Right lung (tissue), 5 donors: Measurements from ENCODE around the gene OR52E4. TPM values are rescaled to one million over a fixed set of nuclear protein-coding genes. Genes with fewer than 3 reads are reported as not detected.

ENCODE experiments used
- DNase-seq, 2 donors: peaks; one replicate each; pipeline ENCODE4 v3.0.0-alpha.2; 2013
- polyA plus RNA-seq, 5 donors: library from polyadenylated mRNA; unstranded; fragments of 120-200 nt; gene quantifications; one replicate each; pipeline versions ENCODE4 v1.2.1 to v1.2.3, GENCODE V29; 2013; ENCODE audit warnings: inconsistent platforms in 1 of 5, low replicate concordance in 1 of 5; ENCODE audit not compliant: insufficient read length in 5 of 5, insufficient read depth in 1 of 5

OR52E4 gene
- polyA plus RNA-seq, 5 donors, result not detected

GRCh38 chr11:5929571-5930368 is 49.3 kb downstream of the OR52E4 start:
- DNase-seq, result no peak

GRCh38 chr11:5930614-5931013 is 50.2 kb downstream of the OR52E4 start:
- DNase-seq, result no peak

DNA sequence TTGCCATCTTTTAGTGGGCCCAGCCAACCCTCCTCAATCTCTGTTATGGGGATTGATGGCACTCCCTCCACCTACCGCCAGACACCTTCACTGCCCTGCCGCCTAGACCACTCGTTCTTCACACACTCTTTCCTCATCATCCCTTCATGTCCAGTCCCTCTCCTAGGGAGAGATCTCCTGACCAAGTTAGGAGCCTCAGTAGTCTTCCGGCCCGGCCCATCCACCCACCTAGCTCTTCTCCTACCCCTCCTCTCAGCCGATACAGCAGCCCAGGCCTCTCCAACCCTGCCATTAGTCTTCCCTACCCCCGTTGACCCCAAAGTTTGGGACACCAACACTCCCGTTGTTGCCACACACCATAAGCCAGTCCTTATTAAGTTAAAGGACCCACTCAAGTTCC is 50.6 kb downstream of the OR52E4 start:
- no peak for DNase-seq

DNA sequence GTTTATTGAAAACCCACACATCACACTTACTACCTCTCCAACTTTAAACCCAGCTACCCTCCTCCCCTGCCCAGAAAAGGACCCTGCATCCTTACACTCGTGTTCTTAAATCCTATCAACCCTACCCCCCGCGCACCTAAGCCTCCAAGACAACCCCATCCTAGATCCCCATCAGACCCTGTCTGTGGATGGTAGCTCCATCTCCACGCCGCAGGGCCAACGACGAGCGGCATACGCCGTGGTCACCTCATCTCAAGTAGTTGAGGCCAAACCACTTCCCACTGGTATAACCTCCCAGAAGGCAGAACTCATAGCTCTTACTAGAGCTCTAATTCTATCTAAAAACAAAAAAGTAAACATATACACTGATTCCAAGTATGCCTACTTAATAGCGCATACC is 52.2 kb downstream of the OR52E4 start:
- no peak for DNase-seq

DNA sequence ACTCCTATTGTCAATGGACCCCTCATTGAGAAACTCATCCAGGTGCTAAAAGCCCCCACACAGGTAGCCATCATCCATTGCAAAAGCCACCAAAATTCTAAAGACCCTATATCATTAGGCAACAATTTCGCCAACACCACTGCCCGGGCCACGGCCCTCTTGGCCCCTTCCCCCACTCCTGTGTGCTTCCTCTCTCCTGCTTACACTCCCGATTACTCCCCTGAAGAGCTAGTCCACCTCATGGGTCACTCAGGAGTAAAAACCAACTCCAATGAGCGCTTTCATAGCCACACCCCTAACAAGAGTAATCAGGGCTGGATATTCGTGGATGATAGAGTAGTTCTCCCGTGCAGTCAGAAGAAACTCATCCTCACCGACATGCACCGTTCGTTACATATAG is 52.7 kb downstream of the OR52E4 start:
- DNase-seq, result no peak

Other genes with a start within 250 kb of the OR52E4 start
- 10 to 100 TPM; 45.7 to 67.7 (median 62.4) TPM for gene TRIM5, start 195.6 kb upstream of the OR52E4 start, polyA plus RNA-seq
- 10 to 100 TPM; 19.7 to 38.0 (median 26.7) TPM for gene TRIM22, start 190.8 kb upstream of the OR52E4 start, polyA plus RNA-seq
- gene OR56B1, start 144.2 kb upstream of the OR52E4 start, polyA plus RNA-seq, result under 1 TPM in 1 of 5 donors, not detected in 4; 0.12 TPM
- gene OR52N4, start 126.4 kb upstream of the OR52E4 start, polyA plus RNA-seq, result under 1 TPM in 1 of 5 donors, not detected in 4; 0.19 TPM
- not detected for gene OR52N5, start 97.3 kb upstream of the OR52E4 start, polyA plus RNA-seq
- gene OR52N1, start 89.4 kb upstream of the OR52E4 start, polyA plus RNA-seq, result not detected
- gene OR52N2, start 71.7 kb upstream of the OR52E4 start, polyA plus RNA-seq, result under 1 TPM in 1 of 5 donors, not detected in 4; 0.15 TPM
- gene OR52E6, start 38.7 kb upstream of the OR52E4 start, polyA plus RNA-seq, result not detected
- gene OR52E8, start 22.9 kb upstream of the OR52E4 start, polyA plus RNA-seq, result not detected
- gene OR52E5, start 12.6 kb downstream of the OR52E4 start, polyA plus RNA-seq, result not detected
- gene OR56A3, start 61.6 kb downstream of the OR52E4 start, polyA plus RNA-seq, result not detected
- gene OR56A5, start 87.9 kb downstream of the OR52E4 start, polyA plus RNA-seq, result not detected
- not detected for gene OR52L1, start 106.4 kb downstream of the OR52E4 start, polyA plus RNA-seq
- under 1 TPM in 4 of 5 donors, not detected in 1; 0.04 to 0.13 (median 0.05) TPM for gene OR56A4, start 126.3 kb downstream of the OR52E4 start, polyA plus RNA-seq
- not detected for gene OR56A1, start 150.1 kb downstream of the OR52E4 start, polyA plus RNA-seq
- under 1 TPM in 2 of 5 donors, not detected in 3; 0.13 to 0.29 TPM for gene OR56B4, start 227.1 kb downstream of the OR52E4 start, polyA plus RNA-seq